Lower leg skin (tissue), 4 donors: ENCODE data around the gene NFYB. TPM values are rescaled to one million over a fixed set of nuclear protein-coding genes. Genes with fewer than 3 reads are reported as not detected.

Source experiments
- DNase-seq, 2 donors: peaks; one replicate each; pipeline ENCODE4 v3.0.0-alpha.2; 2019; ENCODE audit warnings: low spot score in 2 of 2
- H3K4me3 ChIP-seq: fragments of 200-600 bp; sonication (generic); 2 replicates; pipeline ENCODE4 v1.5.1; 2017; ENCODE audit warnings: mild to moderate bottlenecking, low read depth; ENCODE audit not compliant: poor library complexity, severe bottlenecking
- POLR2A ChIP-seq, 2 donors: fragments of 450-650 bp; IDR thresholded peaks; one replicate each; pipeline ENCODE4 v1.6.1; 2016 to 2017; ENCODE audit warnings: antibody characterized with exemption in 2 of 2, mild to moderate bottlenecking in 1 of 2, moderate library complexity in 1 of 2
- WGBS, 2 donors: methylation state at CpG; one replicate each; pipeline ENCODE4 v1.1.5; 2018; 5-methylcytosine and 5-hydroxymethylcytosine counted together
- intact Hi-C: fragments of 100-400 bp; cut with DNase I; formaldehyde crosslinking; loops from one replicate; pipeline ENCODE4 v1.15.0; 2023; ENCODE audit warnings: low total_unique reads
- total RNA-seq, 4 donors: library from RNA; depleted of rRNA; stranded (reverse); fragments of >200 nt; gene quantifications; one replicate each; pipeline ENCODE4 v1.1.0, GENCODE V29; 2016
- TF ChIP-seq, protein P1 (sequence below), 3 donors: fragments of 450-650 bp; IDR thresholded peaks; one replicate each; pipeline ENCODE4 v1.5.1; 2016; ENCODE audit warnings: antibody characterized with exemption in 3 of 3, mild to moderate bottlenecking in 3 of 3, moderate library complexity in 2 of 3

NFYB gene
- total RNA-seq, 4 donors from 2014 or later = 10.6 to 20.5 (median 14.3) TPM

DNA sequence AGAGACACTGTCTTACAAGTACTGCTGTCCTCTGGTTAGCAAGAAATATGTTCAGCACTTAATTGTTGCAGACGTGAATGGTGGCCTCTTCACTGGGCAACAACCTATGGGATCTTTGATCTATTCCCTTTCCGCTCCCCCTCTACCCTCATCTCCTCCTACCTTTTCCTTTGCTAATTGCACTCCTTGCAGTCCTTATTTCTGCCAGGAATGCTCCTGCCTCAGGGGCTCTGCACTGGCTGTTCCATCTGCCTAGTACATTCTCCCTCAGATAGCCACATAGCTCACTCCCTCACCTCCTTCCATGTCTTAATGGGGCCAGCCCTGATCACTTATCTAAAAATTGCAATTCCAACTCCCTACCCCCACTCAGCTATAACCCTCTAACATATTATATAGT lies 4.5 kb upstream of the NFYB start:
- 80 to 82% methylated on average over 2 of the region's 2 CpGs for WGBS, 2 donors
- no peak overlapping the region for H3K4me3 ChIP-seq
- TF ChIP-seq, protein P1, sequence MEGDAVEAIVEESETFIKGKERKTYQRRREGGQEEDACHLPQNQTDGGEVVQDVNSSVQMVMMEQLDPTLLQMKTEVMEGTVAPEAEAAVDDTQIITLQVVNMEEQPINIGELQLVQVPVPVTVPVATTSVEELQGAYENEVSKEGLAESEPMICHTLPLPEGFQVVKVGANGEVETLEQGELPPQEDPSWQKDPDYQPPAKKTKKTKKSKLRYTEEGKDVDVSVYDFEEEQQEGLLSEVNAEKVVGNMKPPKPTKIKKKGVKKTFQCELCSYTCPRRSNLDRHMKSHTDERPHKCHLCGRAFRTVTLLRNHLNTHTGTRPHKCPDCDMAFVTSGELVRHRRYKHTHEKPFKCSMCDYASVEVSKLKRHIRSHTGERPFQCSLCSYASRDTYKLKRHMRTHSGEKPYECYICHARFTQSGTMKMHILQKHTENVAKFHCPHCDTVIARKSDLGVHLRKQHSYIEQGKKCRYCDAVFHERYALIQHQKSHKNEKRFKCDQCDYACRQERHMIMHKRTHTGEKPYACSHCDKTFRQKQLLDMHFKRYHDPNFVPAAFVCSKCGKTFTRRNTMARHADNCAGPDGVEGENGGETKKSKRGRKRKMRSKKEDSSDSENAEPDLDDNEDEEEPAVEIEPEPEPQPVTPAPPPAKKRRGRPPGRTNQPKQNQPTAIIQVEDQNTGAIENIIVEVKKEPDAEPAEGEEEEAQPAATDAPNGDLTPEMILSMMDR (IDR thresholded peaks at IDR 0.05) = no peak
- no peak for TF ChIP-seq POLR2A (IDR thresholded peaks at IDR 0.05)
- no peak for DNase-seq
- intact Hi-C loops = no loop called here

DNA sequence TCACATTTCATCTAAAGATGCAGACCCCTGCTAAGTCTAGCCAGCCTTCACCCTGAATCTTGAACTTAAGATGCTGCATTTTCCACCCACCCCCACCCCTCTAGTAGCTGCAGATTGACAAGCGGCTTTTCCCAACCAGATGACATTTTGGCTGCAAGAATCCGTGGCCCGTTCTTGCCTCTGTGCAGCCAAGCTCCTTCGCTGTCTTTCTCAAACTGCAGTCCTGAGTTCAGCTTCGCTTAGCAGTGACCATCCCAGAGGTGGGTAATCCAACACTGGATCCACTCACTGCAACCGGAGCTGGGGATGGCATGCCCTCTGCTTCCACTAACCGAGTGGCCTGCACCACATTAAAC lies 765 bp upstream of the NFYB start:
- no peak overlapping the region for H3K4me3 ChIP-seq
- peak in 1 of 2 donors; percentile 88 for DNase-seq
- TF ChIP-seq, protein P1 (IDR thresholded peaks at IDR 0.05) = no peak
- no peak for TF ChIP-seq POLR2A (IDR thresholded peaks at IDR 0.05)
- WGBS, 2 donors = 67 to 70% methylated on average over 7 of the region's 7 CpGs
- intact Hi-C loops = no loop called here

DNA sequence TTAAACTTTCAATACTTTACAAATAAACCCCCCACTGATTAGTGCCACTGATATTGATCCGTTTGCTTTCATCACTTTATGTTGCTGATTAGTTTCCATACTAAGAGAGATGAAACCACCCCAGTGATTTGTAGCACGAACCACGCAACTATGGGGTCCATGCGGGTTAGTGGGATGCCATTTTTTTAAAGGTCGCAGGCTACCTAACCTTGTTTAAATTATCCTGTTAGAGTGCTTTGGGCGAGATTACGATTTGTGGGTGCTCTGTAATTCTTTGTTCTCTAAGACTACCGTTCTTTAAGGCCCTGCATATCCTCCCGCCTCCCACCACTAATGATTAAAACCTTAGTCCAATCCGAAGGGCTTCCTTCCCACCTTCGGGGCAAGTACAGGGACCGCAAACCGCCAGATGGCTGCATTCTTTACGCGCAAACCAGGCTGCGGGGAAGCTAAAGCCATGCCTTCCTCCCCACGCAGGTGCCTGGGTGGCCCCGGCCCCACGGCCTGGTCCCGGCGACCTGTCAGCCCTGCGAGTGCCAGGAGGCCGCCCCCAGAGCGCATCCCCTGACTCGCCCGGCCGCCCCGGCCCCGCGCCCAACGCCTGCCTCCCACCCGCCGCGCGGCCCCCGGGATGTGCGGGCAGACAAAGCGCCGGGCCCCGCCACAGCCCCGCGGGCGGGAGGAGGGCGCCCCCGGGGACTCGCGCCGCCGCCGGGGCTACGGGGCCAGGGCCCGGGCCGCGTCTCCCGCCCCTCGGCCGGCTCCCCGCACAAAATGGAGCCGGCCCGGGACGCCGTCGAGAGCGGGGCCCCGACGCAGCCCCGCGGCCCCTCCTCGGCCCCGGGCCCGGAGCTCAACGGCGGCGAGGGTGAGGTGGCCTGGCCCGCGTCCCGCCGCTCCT lies 759 bp downstream of the NFYB start:
- intact Hi-C loops = no loop called here
- H3K4me3 ChIP-seq = peak overlapping the region; percentile 64
- TF ChIP-seq, protein P1 (IDR thresholded peaks at IDR 0.05) = no peak
- TF ChIP-seq POLR2A (IDR thresholded peaks at IDR 0.05) = no peak
- 0% methylated on average over 22 to 30 of the region's 78 CpGs for WGBS, 2 donors
- peak in 1 of 2 donors; percentile 25 for DNase-seq

DNA sequence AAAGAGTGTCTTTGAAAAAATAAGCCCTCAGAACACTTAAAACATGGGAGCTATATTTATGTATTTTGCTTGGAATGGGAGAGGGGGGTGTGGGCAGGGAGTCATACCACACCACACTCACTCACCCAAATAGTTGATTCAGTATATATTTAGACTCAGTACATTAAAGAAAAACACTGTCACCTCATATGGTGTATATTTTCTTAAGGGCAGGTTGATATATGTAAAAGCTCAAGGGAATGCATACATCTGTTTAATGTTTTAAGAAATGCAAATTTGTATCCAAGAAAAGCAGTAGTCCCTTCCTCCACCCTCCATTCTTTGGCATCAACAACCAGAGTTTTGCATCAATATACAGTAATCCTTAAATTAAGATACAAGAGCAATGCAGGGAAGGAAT lies 1.4 kb downstream of the NFYB start:
- intact Hi-C loops = no loop called here
- no peak for DNase-seq
- H3K4me3 ChIP-seq = no peak overlapping the region
- no peak for TF ChIP-seq POLR2A (IDR thresholded peaks at IDR 0.05)
- TF ChIP-seq, protein P1 (IDR thresholded peaks at IDR 0.05) = no peak

DNA sequence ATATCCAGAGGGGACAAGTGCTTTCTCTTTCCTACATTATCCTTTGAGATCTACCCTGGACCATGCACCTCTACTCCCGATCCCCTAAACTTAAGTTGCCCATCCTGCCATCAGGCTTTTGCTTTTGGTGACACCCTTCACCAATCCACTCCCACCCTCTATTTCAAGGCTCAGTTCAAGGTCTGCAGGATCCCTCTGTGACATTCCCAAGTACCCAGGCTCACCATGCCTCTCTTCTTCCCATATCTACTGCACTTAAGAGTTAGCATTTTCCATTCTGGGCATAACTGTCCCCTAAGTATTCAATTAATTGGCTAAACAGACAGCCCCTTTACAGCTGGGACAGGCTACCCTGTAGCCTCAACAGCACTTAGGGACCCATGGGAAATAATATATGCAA lies 3.1 kb downstream of the NFYB start:
- 96 to 100% methylated on average over 1 of the region's 1 CpG for WGBS, 2 donors
- intact Hi-C loops = no loop called here

More for the DNA sequence above, 3.1 kb downstream of the NFYB start:
- TF ChIP-seq POLR2A (IDR thresholded peaks at IDR 0.05) = no peak
- TF ChIP-seq, protein P1 (IDR thresholded peaks at IDR 0.05) = no peak
- DNase-seq = no peak
- no peak overlapping the region for H3K4me3 ChIP-seq
